Stimulated activated CD8-positive, alpha-beta memory T cell treated with anti-CD3 and anti-CD28 coated beads, Interleukin-12 subunit alpha, Interleukin-12 subunit beta, amount 100 ng/mL, for 4 hours (primary cell): ENCODE results near the gene PSMD2.
"Not testable (repeated sequence)": the region's sequence is repeated elsewhere in the genome, so short reads cannot be mapped to it uniquely, and the experiment has no call there.

Source experiments
- DNase-seq: peaks from one replicate; pipeline ENCODE4 v3.0.0-alpha.2; 2020; ENCODE audit warnings: low read depth

The PSMD2 gene

GRCh38 chr3:184339451-184340135 is 40.6 kb downstream of the PSMD2 start:
- not testable (repeated sequence) for DNase-seq

- no peak for DNase-seq
Observed at GRCh38 chr3:184341925-184342324, 42.9 kb downstream of the PSMD2 start.

GRCh38 chr3:184343200-184343876 is 44.3 kb downstream of the PSMD2 start:
- DNase-seq, result no peak

GRCh38 chr3:184344579-184345316 is 45.7 kb downstream of the PSMD2 start:
- no peak for DNase-seq

- DNase-seq, result no peak
Observed at GRCh38 chr3:184345317-184346144, 46.5 kb downstream of the PSMD2 start.

- DNase-seq, result no peak
Observed at GRCh38 chr3:184346480-184347190, 47.6 kb downstream of the PSMD2 start.

GRCh38 chr3:184347321-184348056 is 48.4 kb downstream of the PSMD2 start:
- DNase-seq, result no peak

- DNase-seq, result no peak
Observed at GRCh38 chr3:184348057-184348382, 49.0 kb downstream of the PSMD2 start.

- DNase-seq, result no peak
Observed at GRCh38 chr3:184349563-184350470, 50.8 kb downstream of the PSMD2 start.

- DNase-seq, result no peak
Observed at GRCh38 chr3:184350618-184351017, 51.6 kb downstream of the PSMD2 start.

- DNase-seq, result no peak
Observed at GRCh38 chr3:184351511-184352148, 52.6 kb downstream of the PSMD2 start.

GRCh38 chr3:184352149-184352785 is 53.2 kb downstream of the PSMD2 start:
- no peak for DNase-seq

- DNase-seq, result no peak
Observed at GRCh38 chr3:184352897-184353545, 54.0 kb downstream of the PSMD2 start.

- DNase-seq, result no peak
Observed at GRCh38 chr3:184353546-184353941, 54.5 kb downstream of the PSMD2 start.

GRCh38 chr3:184354121-184354728 is 55.2 kb downstream of the PSMD2 start:
- no peak for DNase-seq

GRCh38 chr3:184354754-184355153 is 55.7 kb downstream of the PSMD2 start:
- DNase-seq, result no peak

- DNase-seq, result no peak
Observed at GRCh38 chr3:184355261-184356040, 56.4 kb downstream of the PSMD2 start.
